ENCODE measurements around the gene FAM161B. TPM values are rescaled to one million over a fixed set of nuclear protein-coding genes. Genes with fewer than 3 reads are reported as not detected.

FAM161B gene
- total and polyA plus RNA-seq, 2 of the 8 experiments (the other 6 are each of a cell fraction or from before 2014, with no cell fraction given) = 0.14 to 0.32 TPM

DNA sequence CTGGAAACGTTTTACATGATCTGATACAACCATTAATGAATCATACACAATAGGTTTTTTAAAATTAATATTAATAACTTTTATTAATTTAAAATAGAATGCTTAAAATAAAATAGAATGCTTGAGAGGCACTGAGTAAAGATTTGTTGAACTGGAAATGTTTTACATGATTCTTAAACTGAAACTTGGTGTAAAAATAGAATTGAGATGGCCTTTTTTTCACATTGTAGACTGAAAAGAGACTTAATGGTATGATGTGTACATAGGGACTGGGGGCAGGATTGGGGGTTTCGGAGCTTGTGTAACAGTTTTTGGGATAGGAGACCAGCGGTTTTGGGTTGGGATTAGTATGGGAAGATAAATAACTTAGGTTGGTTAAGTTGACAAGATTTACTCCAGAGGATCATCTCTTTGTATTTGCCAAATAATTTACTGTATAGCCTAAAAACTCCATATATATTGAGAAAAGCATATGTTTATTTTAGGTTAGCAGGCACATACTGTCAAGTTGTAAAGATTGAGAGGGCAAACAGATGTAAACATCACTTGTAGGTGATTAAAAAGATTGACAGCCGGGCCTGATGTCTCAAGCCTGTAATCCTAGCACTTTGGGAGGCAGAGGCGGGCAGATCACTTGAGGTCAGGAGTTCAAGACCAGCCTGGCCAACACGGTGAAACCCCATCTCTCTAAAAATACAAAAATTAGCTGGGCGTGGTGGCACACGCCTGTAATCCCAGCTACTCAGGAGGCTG is 65.3 kb downstream of the FAM161B start:
- Histone ChIP-seq H4K5ac (ENCODE audit: insufficient read length, low read depth, low read length) (no peak overlapping the region), H3K9ac (replicated peaks in 1 of 4; ENCODE audit: extremely low read depth in 1 of 4, low read depth in 3 of 4, low read length in 3 of 4) (no peak overlapping the region), H3K4me3 (ENCODE audit: extremely low read depth in 1 of 4, insufficient read depth in 2 of 4, low read depth in 3 of 4, low read length in 4 of 4) (no peak overlapping the region), H3K79me1 (ENCODE audit: low read depth, low read length) (no peaks in the 10 kb centered on the region), H2BK20ac (ENCODE audit: low read length) (no peak overlapping the region), H2AFZ (ENCODE audit: low read length) (no peak overlapping the region), H4K91ac (replicated peaks; ENCODE audit: insufficient read length, low read length) (no peak overlapping the region), H3K18ac (ENCODE audit: extremely low read depth, low read length) (no peak overlapping the region), H3K4me1 (replicated peaks in 1 of 4; ENCODE audit: control insufficient read depth in 3 of 4, insufficient read depth in 4 of 4, low read length in 3 of 4) (peaks cover 0 to 2% (median 0%) of the 10 kb centered on the region in 4 experiments; a peak in 1 of 7 replicates), H3K23me2 (ENCODE audit: low read depth, low read length) (peaks cover 10% of the 10 kb centered on the region), H2BK120ac (replicated peaks; ENCODE audit: low read depth, low read length) (no peak overlapping the region), H2BK5ac (ENCODE audit: low read depth, low read length) (no peak overlapping the region), H2BK15ac (ENCODE audit: low read length) (no peak overlapping the region), H3K36me3 (ENCODE audit: control insufficient read depth in 2 of 4, insufficient read depth in 4 of 4, low read length in 3 of 4) (peaks cover 0 to 4% (median 0%) of the 10 kb centered on the region in 4 experiments; a peak in 2 of 8 replicates), H3K4ac (replicated peaks; ENCODE audit: insufficient read length, low read depth, low read length) (no peak overlapping the region), H3K27me3 (replicated peaks in 1 of 4; ENCODE audit: control insufficient read depth in 3 of 4, extremely low read depth in 1 of 4, insufficient read depth in 3 of 4, low read length in 3 of 4) (no peaks in the 10 kb centered on the region), H4K8ac (ENCODE audit: extremely low read depth, insufficient read depth, low read length) (no peak overlapping the region), H2AK5ac (ENCODE audit: low read depth, low read length) (no peak overlapping the region), H3K27ac (ENCODE audit: low read depth, low read length) (no peak overlapping the region), H3K4me2 (ENCODE audit: insufficient read depth in 1 of 2, low read depth in 2 of 2, low read length in 2 of 2) (no peak overlapping the region), H3K23ac (ENCODE audit: insufficient read length) (no peak overlapping the region), H4K20me1 (replicated peaks in 1 of 2; ENCODE audit: control insufficient read depth in 1 of 2, insufficient read depth in 2 of 2, low read length in 2 of 2) (no peaks in the 10 kb centered on the region), H3K9me3 (ENCODE audit: insufficient read depth in 2 of 2, low read depth in 1 of 2, low read length in 1 of 2) (no peaks in the 10 kb centered on the region), H3K79me2 (ENCODE audit: control insufficient read depth in 1 of 2, insufficient read depth in 2 of 2, low read length in 2 of 2) (peaks cover 3 to 25% of the 10 kb centered on the region in 2 experiments; a peak in 3 of 4 replicates), H2BK12ac (ENCODE audit: low read depth, low read length) (no peak overlapping the region), H3K14ac (ENCODE audit: insufficient read length) (no peak overlapping the region), H3K56ac (replicated peaks; ENCODE audit: insufficient read length, low read depth, low read length) (no peak overlapping the region)
- POLR2A ChIA-PET (ENCODE audit: partially characterized antibody) = interaction anchor here (0.7 kb wide), 2 partner anchors 22 to 153 kb away, joined by 3 read pairs; no protein-coding TSS in a partner anchor
- WGBS, 2 experiments (ENCODE audit: extremely low coverage in 1 of 2, insufficient coverage in 1 of 2, insufficient read length in 1 of 2, insufficient replicate concordance in 2 of 2, low coverage in 1 of 2, low lambda C conversion rate in 2 of 2, missing lambda C conversion rate in 1 of 2) = 86% methylated on average over 8 of the region's 8 CpGs; no CpG with 5 or more reads in 1 of the 2 experiments
- CTCF ChIA-PET (ENCODE audit: partially characterized antibody) = interaction anchor here (0.6 kb wide), 1 partner anchor 157 kb away, joined by 3 read pairs; no protein-coding TSS in a partner anchor
- DNase-seq (ENCODE audit: low read depth in 1 of 2, low spot score in 2 of 2) (no peak), FAIRE-seq (no peak)
- TF ChIP-seq, protein P1, sequence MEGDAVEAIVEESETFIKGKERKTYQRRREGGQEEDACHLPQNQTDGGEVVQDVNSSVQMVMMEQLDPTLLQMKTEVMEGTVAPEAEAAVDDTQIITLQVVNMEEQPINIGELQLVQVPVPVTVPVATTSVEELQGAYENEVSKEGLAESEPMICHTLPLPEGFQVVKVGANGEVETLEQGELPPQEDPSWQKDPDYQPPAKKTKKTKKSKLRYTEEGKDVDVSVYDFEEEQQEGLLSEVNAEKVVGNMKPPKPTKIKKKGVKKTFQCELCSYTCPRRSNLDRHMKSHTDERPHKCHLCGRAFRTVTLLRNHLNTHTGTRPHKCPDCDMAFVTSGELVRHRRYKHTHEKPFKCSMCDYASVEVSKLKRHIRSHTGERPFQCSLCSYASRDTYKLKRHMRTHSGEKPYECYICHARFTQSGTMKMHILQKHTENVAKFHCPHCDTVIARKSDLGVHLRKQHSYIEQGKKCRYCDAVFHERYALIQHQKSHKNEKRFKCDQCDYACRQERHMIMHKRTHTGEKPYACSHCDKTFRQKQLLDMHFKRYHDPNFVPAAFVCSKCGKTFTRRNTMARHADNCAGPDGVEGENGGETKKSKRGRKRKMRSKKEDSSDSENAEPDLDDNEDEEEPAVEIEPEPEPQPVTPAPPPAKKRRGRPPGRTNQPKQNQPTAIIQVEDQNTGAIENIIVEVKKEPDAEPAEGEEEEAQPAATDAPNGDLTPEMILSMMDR (IDR thresholded peaks at IDR 0.05; ENCODE audit: control extremely low read depth in 1 of 3, insufficient read depth in 1 of 3, low read depth in 1 of 3, low read length in 3 of 3) = no peak
- TF ChIP-seq BACH1 (IDR thresholded peaks at IDR 0.05; ENCODE audit: low read length) = no peak
